GM18498 (cell line): ENCODE data around the gene PRTFDC1.
"Not testable (repeated sequence)": the region's sequence is repeated elsewhere in the genome, so short reads cannot be mapped to it uniquely, and the experiment has no call there.

Experiments used
- ATAC-seq: cut with Tn5 transposase; IDR thresholded peaks from one replicate; pipeline ENCODE4 v1.9.1; 2021; ENCODE audit warnings: mild to moderate bottlenecking, moderate library complexity; ENCODE audit not compliant: unreplicated experiment

The PRTFDC1 gene

GRCh38 chr10:24966962-24967481 is 14.6 kb upstream of the PRTFDC1 start:
- no peak for ATAC-seq

- ATAC-seq = no peak
Measured at GRCh38 chr10:24965051-24965450, 12.6 kb upstream of the PRTFDC1 start.

- ATAC-seq = no peak
Measured at GRCh38 chr10:24963521-24964041, 11.2 kb upstream of the PRTFDC1 start.

GRCh38 chr10:24962995-24963394 is 10.6 kb upstream of the PRTFDC1 start:
- no peak for ATAC-seq

- ATAC-seq = no peak
Measured at GRCh38 chr10:24961582-24961981, 9.2 kb upstream of the PRTFDC1 start.

GRCh38 chr10:24959382-24959730 is 7.0 kb upstream of the PRTFDC1 start:
- ATAC-seq = no peak

GRCh38 chr10:24958721-24959381 is 6.4 kb upstream of the PRTFDC1 start:
- ATAC-seq = no peak

GRCh38 chr10:24958091-24958720 is 5.8 kb upstream of the PRTFDC1 start:
- no peak for ATAC-seq

- not testable (repeated sequence) for ATAC-seq
Measured at GRCh38 chr10:24957624-24958051, 5.2 kb upstream of the PRTFDC1 start.

GRCh38 chr10:24953675-24954074 is 1.3 kb upstream of the PRTFDC1 start:
- no peak for ATAC-seq

GRCh38 chr10:24952707-24953645 is 570 bp upstream of the PRTFDC1 start:
- peak; percentile 80 for ATAC-seq

GRCh38 chr10:24951201-24952142 is 934 bp downstream of the PRTFDC1 start:
- ATAC-seq = no peak

GRCh38 chr10:24950439-24950838 is 2.0 kb downstream of the PRTFDC1 start:
- no peak for ATAC-seq

GRCh38 chr10:24949616-24950015 is 2.8 kb downstream of the PRTFDC1 start:
- ATAC-seq = no peak

- peak; percentile 52 for ATAC-seq
Measured at GRCh38 chr10:24947304-24948097, 4.9 kb downstream of the PRTFDC1 start.

GRCh38 chr10:24944512-24945255 is 7.7 kb downstream of the PRTFDC1 start:
- no peak for ATAC-seq

- ATAC-seq = no peak
Measured at GRCh38 chr10:24938525-24938924, 13.9 kb downstream of the PRTFDC1 start.

GRCh38 chr10:24938076-24938475 is 14.3 kb downstream of the PRTFDC1 start:
- ATAC-seq = no peak
